ENCODE results near the gene EPS8L1.

GRCh38 chr19:55036058-55036457, 39.6 kb upstream of the EPS8L1 start:
- no peak for TF ChIP-seq CTCF (IDR thresholded peaks at IDR 0.05)
- TF ChIP-seq POLR2A (IDR thresholded peaks at IDR 0.05) = no peak

All from thyroid gland (tissue), 4 donors.